ENCODE results near the gene TAB2.
"Not testable (repeated sequence)": the region's sequence is repeated elsewhere in the genome, so short reads cannot be mapped to it uniquely, and the experiment has no call there.

Gene TAB2

GRCh38 chr6:149422581-149422980, 105.1 kb downstream of the TAB2 start:
- no peak for DNase-seq

GRCh38 chr6:149423964-149424440, 106.5 kb downstream of the TAB2 start:
- no peak for DNase-seq

- DNase-seq: no peak
These were observed 107.7 kb downstream of the TAB2 start for GRCh38 chr6:149425224-149425623.

- DNase-seq: no peak
These were observed 108.2 kb downstream of the TAB2 start for GRCh38 chr6:149425754-149426153.

GRCh38 chr6:149428606-149429005, 111.1 kb downstream of the TAB2 start:
- no peak for DNase-seq

- DNase-seq: no peak
These were observed 112.2 kb downstream of the TAB2 start for GRCh38 chr6:149429427-149430360.

- DNase-seq: peak; percentile 91
These were observed 114.6 kb downstream of the TAB2 start for GRCh38 chr6:149431905-149432775.

- DNase-seq: no peak
These were observed 115.9 kb downstream of the TAB2 start for GRCh38 chr6:149433405-149433804.

- DNase-seq: no peak
These were observed 116.4 kb downstream of the TAB2 start for GRCh38 chr6:149433881-149434280.

GRCh38 chr6:149435919-149436586, 118.5 kb downstream of the TAB2 start:
- no peak for DNase-seq

GRCh38 chr6:149436647-149437046, 119.1 kb downstream of the TAB2 start:
- DNase-seq: no peak

GRCh38 chr6:149437212-149437611, 119.7 kb downstream of the TAB2 start:
- DNase-seq: no peak

GRCh38 chr6:149438855-149439254, 121.3 kb downstream of the TAB2 start:
- no peak for DNase-seq

GRCh38 chr6:149439626-149440025, 122.1 kb downstream of the TAB2 start:
- DNase-seq: no peak

- no peak for DNase-seq
These were observed 123.5 kb downstream of the TAB2 start for GRCh38 chr6:149440735-149441671.

- no peak for DNase-seq
These were observed 124.2 kb downstream of the TAB2 start for GRCh38 chr6:149441740-149442139.

GRCh38 chr6:149443411-149444181, 126.1 kb downstream of the TAB2 start:
- DNase-seq: no peak

- not testable (repeated sequence) for DNase-seq
These were observed 127.0 kb downstream of the TAB2 start for GRCh38 chr6:149444360-149445094.

GRCh38 chr6:149445095-149445466, 127.6 kb downstream of the TAB2 start:
- no peak for DNase-seq

- no peak for DNase-seq
These were observed 128.1 kb downstream of the TAB2 start for GRCh38 chr6:149445573-149445972.
